SK-N-SH (cell line): ENCODE data around the gene GSTM3. TPM values are rescaled to one million over a fixed set of nuclear protein-coding genes. Genes with fewer than 3 reads are reported as not detected.
A peak's percentile ranks its signal among the peaks of the same experiment; 100 is the strongest.

Experiments used
- CTCF ChIA-PET: fragments of 300-600, 350-600 bp; formaldehyde crosslinking; extraction: SDS; loops from one replicate; lab custom pipeline; 2021; lab: Yijun Ruan, JAX
- POLR2A ChIA-PET: fragments of 350-600 bp; sonication (Branson Sonifier 250); formaldehyde crosslinking; extraction: SDS; loops from one replicate; lab custom pipeline; 2020; ENCODE audit warnings: antibody characterized with exemption, inconsistent platforms; lab: Yijun Ruan, JAX
- DNase-seq: peaks from one replicate; pipeline ENCODE4 v3.0.0; 2012
- H2AFZ ChIP-seq: fragments of 200-600 bp; sonication (generic); 2 replicates; pipeline ENCODE4 v1.8.1; 2016; ENCODE audit warnings: antibody characterized with exemption, mild to moderate bottlenecking, low read depth
- H3F3A ChIP-seq: fragments of 200-600 bp; sonication (generic); replicated peaks from 2 replicates; pipeline ENCODE3; 2016; ENCODE audit warnings: antibody characterized with exemption, mild to moderate bottlenecking; ENCODE audit not compliant: insufficient read depth
- H3K27ac ChIP-seq, 2 experiments: fragments of 200-500 bp in 1 of 2; fragments of 200-600 bp in 1 of 2; sonication (Bioruptor generic) in 1 of 2; sonication (generic), shearing (Covaris generic) in 1 of 2; 2 replicates each; pipeline versions ENCODE4 v1.5.1 to v1.6.1; 2014 to 2016; ENCODE audit warnings: low read depth in 2 of 2, inconsistent platforms in 1 of 2, low read length in 1 of 2, mild to moderate bottlenecking in 1 of 2, mixed read lengths in 1 of 2
- H3K27me3 ChIP-seq: fragments of 200-600 bp; sonication (generic), shearing (Covaris generic); 2 replicates; pipeline ENCODE4 v1.6.1; 2016; ENCODE audit warnings: mixed run types; ENCODE audit not compliant: insufficient read depth
- H3K36me3 ChIP-seq, 2 experiments: fragments of 200-500 bp in 1 of 2; fragments of 200-600 bp in 1 of 2; sonication (Bioruptor generic) in 1 of 2; sonication (generic) in 1 of 2; replicated peaks in 1 of 2; 2 replicates each; pipeline versions ENCODE3 to v1.5.1; 2014 to 2016; ENCODE audit warnings: low read length in 1 of 2, mild to moderate bottlenecking in 1 of 2; ENCODE audit not compliant: insufficient read depth in 2 of 2, control insufficient read depth in 1 of 2
- H3K4me1 ChIP-seq, 2 experiments: fragments of 200-500 bp in 1 of 2; fragments of 200-600 bp in 1 of 2; sonication (Bioruptor generic) in 1 of 2; sonication (generic), shearing (Covaris generic) in 1 of 2; 2 replicates each; pipeline versions ENCODE4 v1.5.1 to v1.6.1; 2014 to 2016; ENCODE audit warnings: low read depth in 1 of 2, low read length in 1 of 2, mixed run types in 1 of 2; ENCODE audit not compliant: insufficient read depth in 2 of 2, control insufficient read depth in 1 of 2
- H3K4me2 ChIP-seq: fragments of 200-600 bp; sonication (generic), shearing (Covaris generic); 2 replicates; pipeline ENCODE4 v1.6.1; 2017; ENCODE audit warnings: mixed run types
- H3K4me3 ChIP-seq, 2 experiments: fragments of 200-500 bp in 1 of 2; fragments of 200-600 bp in 1 of 2; sonication (Bioruptor generic) in 1 of 2; sonication (generic), shearing (Covaris generic) in 1 of 2; 2 replicates each; pipeline versions ENCODE4 v1.5.1 to v1.8.1; 2014 to 2016; ENCODE audit warnings: low read depth in 2 of 2, inconsistent platforms in 1 of 2, low read length in 1 of 2, mild to moderate bottlenecking in 1 of 2, mixed read lengths in 1 of 2, moderate library complexity in 1 of 2
- H3K79me2 ChIP-seq: fragments of 200-600 bp; sonication (generic); 2 replicates; pipeline ENCODE4 v1.8.1; 2017; ENCODE audit warnings: mild to moderate bottlenecking; ENCODE audit not compliant: insufficient read depth
- H3K9ac ChIP-seq: fragments of 200-600 bp; sonication (generic); 2 replicates; pipeline ENCODE4 v1.6.1; 2017; ENCODE audit warnings: mixed run types
- H3K9me2 ChIP-seq: fragments of 200-600 bp; sonication (generic); 2 replicates; pipeline ENCODE4 v1.6.1; 2017; ENCODE audit warnings: mixed run types
- H3K9me3 ChIP-seq: fragments of 200-600 bp; sonication (generic); 2 replicates; pipeline ENCODE4 v1.6.1; 2017; ENCODE audit warnings: mixed run types, mild to moderate bottlenecking, moderate library complexity
- H4K20me1 ChIP-seq: fragments of 200-600 bp; sonication (generic); 2 replicates; pipeline ENCODE4 v1.6.1; 2017; ENCODE audit warnings: mild to moderate bottlenecking, mixed run types; ENCODE audit not compliant: insufficient read depth
- CHD2 ChIP-seq: fragments of 150-350 bp; IDR thresholded peaks from 2 replicates; pipeline ENCODE4 v1.6.1; 2018; ENCODE audit warnings: low read length; ENCODE audit not compliant: partially characterized antibody
- ELF1 ChIP-seq: IDR thresholded peaks from 2 replicates; pipeline ENCODE4 v1.4.0; 2012
- FOSL2 ChIP-seq: IDR thresholded peaks from 2 replicates; pipeline ENCODE4 v1.4.0; 2012; ENCODE audit warnings: low read depth, mild to moderate bottlenecking, moderate library complexity, borderline replicate concordance
- FOXM1 ChIP-seq: IDR thresholded peaks from 2 replicates; pipeline ENCODE4 v1.4.0; 2012; ENCODE audit warnings: low read depth, mild to moderate bottlenecking
- GABPA ChIP-seq: IDR thresholded peaks from 2 replicates; pipeline ENCODE4 v1.4.0; 2012; ENCODE audit warnings: low read depth, mild to moderate bottlenecking
- GATA2 ChIP-seq: sonication (generic); formaldehyde crosslinking; IDR thresholded peaks from 2 replicates; pipeline ENCODE4 v1.5.0; 2020; ENCODE audit warnings: mild to moderate bottlenecking, missing genetic modification reagents
- MXI1 ChIP-seq: IDR thresholded peaks from 2 replicates; pipeline ENCODE4 v1.6.1; 2012; ENCODE audit warnings: mild to moderate bottlenecking, low read depth, low read length, improper control_type of control experiment
- NRF1 ChIP-seq: IDR thresholded peaks from 2 replicates; pipeline ENCODE4 v1.6.1; 2012; ENCODE audit warnings: low read depth, mild to moderate bottlenecking, low read length
- RCOR1 ChIP-seq: fragments of 150-350 bp; IDR thresholded peaks from 2 replicates; pipeline ENCODE4 v1.6.1; 2017; ENCODE audit warnings: antibody characterized with exemption, low read length
- RFX5 ChIP-seq: IDR thresholded peaks from 2 replicates; pipeline ENCODE4 v1.6.1; 2012; ENCODE audit warnings: mild to moderate bottlenecking, improper control_type of control experiment, low read length
- RXRA ChIP-seq: IDR thresholded peaks from 2 replicates; pipeline ENCODE4 v1.4.0; 2012; ENCODE audit warnings: low read depth, mild to moderate bottlenecking, borderline replicate concordance
- SMC3 ChIP-seq: IDR thresholded peaks from 2 replicates; pipeline ENCODE4 v1.6.1; 2012; ENCODE audit warnings: low read depth, low read length, improper control_type of control experiment
- TEAD4 ChIP-seq: IDR thresholded peaks from 2 replicates; pipeline ENCODE4 v1.4.0; 2012; ENCODE audit warnings: mild to moderate bottlenecking, borderline replicate concordance; ENCODE audit not compliant: insufficient read depth
- YY1 ChIP-seq: IDR thresholded peaks from 2 replicates; pipeline ENCODE4 v1.4.0; 2012; ENCODE audit warnings: low read depth, mild to moderate bottlenecking
- WGBS: methylation state at CpG from one replicate; pipeline ENCODE4 v1.1.6; 2017; ENCODE audit warnings: low lambda C conversion rate; 5-methylcytosine and 5-hydroxymethylcytosine counted together
- polyA plus RNA-seq, 3 experiments: library from polyadenylated mRNA; depleted of rRNA; stranded (reverse); fragments of >200 nt; gene quantifications; 2 replicates each; pipeline ENCODE4 v1.2.3, GENCODE V29; 2012
- TF ChIP-seq, protein P1 (sequence below): fragments of 200-600 bp; sonication (generic); IDR thresholded peaks from 2 replicates; pipeline ENCODE4 v1.6.1; 2017; ENCODE audit warnings: antibody characterized with exemption, mild to moderate bottlenecking, moderate library complexity

The GSTM3 gene
- polyA plus RNA-seq, 1 of the 3 experiments (the other 2 are of a cell fraction), result 86.6 TPM

DNA sequence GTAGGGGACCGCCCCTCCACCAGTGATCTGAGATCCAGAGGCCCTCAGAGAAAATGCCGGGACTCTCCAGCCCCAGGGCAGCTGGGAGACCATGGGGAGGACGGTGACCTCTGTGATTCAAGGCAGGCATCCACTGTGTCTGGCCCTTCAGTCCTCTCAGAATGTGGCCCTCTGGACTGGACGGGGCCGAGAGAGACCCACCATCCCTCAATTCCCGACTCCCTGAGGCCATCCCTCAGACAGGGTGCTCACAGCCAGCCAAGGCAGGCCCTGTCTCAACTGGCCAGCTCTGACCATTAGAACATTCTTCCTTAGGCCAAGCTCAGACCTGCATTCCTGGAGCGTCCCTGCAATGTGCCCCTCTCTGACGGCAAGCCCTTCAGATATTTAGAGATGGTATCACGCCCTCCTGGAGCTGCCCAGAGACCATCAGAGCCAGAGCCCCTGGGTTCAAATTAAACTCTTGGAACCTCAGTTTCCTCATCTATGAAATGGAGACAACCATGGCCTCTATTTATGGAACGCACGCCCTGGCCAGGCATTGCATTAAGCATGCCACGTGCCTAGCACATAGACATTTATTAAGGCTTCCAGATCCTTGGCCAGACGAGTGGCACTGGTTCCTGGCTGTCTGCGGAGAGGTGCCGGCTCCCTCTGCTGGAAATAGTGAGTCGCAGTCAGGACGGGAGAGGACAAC lies 32.5 kb upstream of the GSTM3 start (continued):
- TF ChIP-seq RFX5, result no peak
- TF ChIP-seq, protein P1, sequence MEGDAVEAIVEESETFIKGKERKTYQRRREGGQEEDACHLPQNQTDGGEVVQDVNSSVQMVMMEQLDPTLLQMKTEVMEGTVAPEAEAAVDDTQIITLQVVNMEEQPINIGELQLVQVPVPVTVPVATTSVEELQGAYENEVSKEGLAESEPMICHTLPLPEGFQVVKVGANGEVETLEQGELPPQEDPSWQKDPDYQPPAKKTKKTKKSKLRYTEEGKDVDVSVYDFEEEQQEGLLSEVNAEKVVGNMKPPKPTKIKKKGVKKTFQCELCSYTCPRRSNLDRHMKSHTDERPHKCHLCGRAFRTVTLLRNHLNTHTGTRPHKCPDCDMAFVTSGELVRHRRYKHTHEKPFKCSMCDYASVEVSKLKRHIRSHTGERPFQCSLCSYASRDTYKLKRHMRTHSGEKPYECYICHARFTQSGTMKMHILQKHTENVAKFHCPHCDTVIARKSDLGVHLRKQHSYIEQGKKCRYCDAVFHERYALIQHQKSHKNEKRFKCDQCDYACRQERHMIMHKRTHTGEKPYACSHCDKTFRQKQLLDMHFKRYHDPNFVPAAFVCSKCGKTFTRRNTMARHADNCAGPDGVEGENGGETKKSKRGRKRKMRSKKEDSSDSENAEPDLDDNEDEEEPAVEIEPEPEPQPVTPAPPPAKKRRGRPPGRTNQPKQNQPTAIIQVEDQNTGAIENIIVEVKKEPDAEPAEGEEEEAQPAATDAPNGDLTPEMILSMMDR, result peak; percentile 92
- TF ChIP-seq SMC3, result peak; percentile 98
- TF ChIP-seq ELF1, result no peak
- peak; percentile 95 for TF ChIP-seq MXI1
- TF ChIP-seq GATA2, result no peak
- TF ChIP-seq FOXM1, result no peak
- no peak for TF ChIP-seq TEAD4
- TF ChIP-seq RXRA, result no peak
- TF ChIP-seq CHD2, result no peak

DNA sequence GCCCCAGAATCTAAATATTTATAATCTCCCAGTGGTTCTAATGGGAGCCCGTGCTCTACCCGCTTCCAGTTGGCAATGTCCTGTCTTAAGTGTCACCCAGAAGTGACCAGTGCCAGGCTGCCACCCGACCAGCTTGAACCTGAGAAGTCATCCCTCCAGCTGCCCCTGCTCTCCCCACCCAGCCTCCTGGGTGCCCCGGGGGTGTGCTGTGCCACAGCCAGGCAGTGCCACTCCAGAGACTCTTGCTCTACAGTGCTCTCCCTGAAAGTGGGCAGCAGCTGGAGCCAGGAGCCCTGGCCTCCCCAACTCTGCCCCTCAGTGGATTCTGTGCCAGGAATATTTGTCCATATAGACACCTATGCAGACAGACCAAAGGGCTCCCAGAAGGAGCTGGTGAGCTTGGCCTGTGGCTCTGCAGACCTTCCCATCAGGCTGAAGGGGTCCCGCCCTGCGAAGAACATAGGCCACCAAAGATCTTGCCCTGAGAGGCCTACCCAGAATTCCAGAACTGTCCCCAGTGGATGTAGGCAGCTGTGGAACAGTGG lies 31.9 kb upstream of the GSTM3 start:
- POLR2A ChIA-PET, result interaction anchor here (3.5 kb wide), 1 partner anchor 224 kb away, joined by 15 read pairs; the partner anchor contains the start of gene GNAI3
- no peaks in the 10 kb centered on the region for H3F3A ChIP-seq
- no peak overlapping the region for H3K4me2 ChIP-seq
- H3K79me2 ChIP-seq, result no peaks in the 10 kb centered on the region
- TF ChIP-seq FOSL2, result no peak
- no peak for TF ChIP-seq MXI1
- no peak for TF ChIP-seq GABPA
- no peak for TF ChIP-seq NRF1
- TF ChIP-seq YY1, result no peak
- no peak for TF ChIP-seq RXRA
- TF ChIP-seq RCOR1, result no peak
- TF ChIP-seq, all 33 proteins: peak for 0
- Histone ChIP-seq H3K9ac (no peak overlapping the region), H4K20me1 (no peaks in the 10 kb centered on the region), H3K27ac (no peak overlapping the region), H3K4me3 (no peak overlapping the region), H3K9me2 (no peaks in the 10 kb centered on the region), H3K4me1 (peaks cover 0 to 19% of the 10 kb centered on the region in 2 experiments; a peak in 1 of 4 replicates), H3K27me3 (no peaks in the 10 kb centered on the region), H2AFZ (no peak overlapping the region), H3K9me3 (no peaks in the 10 kb centered on the region), H3K36me3 (no peaks in the 10 kb centered on the region)
- CTCF ChIA-PET, result interaction anchor here (0.6 to 27.7 kb wide), 32 partner anchors 9 to 274 kb away, joined by 3 to 822 read pairs (median 6); partner anchors contain the start of genes AHCYL1, EPS8L3, GNAI3 and GSTM2
- no peak for DNase-seq
- WGBS, result 97% methylated on average over 5 of the region's 6 CpGs
